ENCODE results near the gene BACE1. TPM values are rescaled to one million over a fixed set of nuclear protein-coding genes. Genes with fewer than 3 reads are reported as not detected.

The BACE1 gene
- polyA plus RNA-seq, 1 donor from 2014 or later, result 21.0 TPM

GRCh38 chr11:117300283-117300663 lies 15.8 kb downstream of the BACE1 start:
- H3K4me3 ChIP-seq (ENCODE audit: low read length), result no peak overlapping the region
- no peak overlapping the region for H3K27ac ChIP-seq (ENCODE audit: low read length)
- H3K4me2 ChIP-seq (ENCODE audit: low read length), result no peak overlapping the region
- H3K27me3 ChIP-seq (ENCODE audit: insufficient read depth, low read depth, low read length), result no peaks in the 10 kb centered on the region
- H3K9me3 ChIP-seq (ENCODE audit: low read length), result no peaks in the 10 kb centered on the region
- no peaks in the 10 kb centered on the region for H3F3A ChIP-seq (ENCODE audit: insufficient read depth, low read length, poor library complexity, severe bottlenecking)
- no peaks in the 10 kb centered on the region for H3K79me2 ChIP-seq (replicated peaks; ENCODE audit: insufficient read depth, low read length)
- H3K9me2 ChIP-seq (ENCODE audit: insufficient read depth, low read length), result no peaks in the 10 kb centered on the region
- TF ChIP-seq RAD21 (conservative IDR thresholded peaks at IDR 0.05) (no peak), REST (IDR thresholded peaks at IDR 0.05; ENCODE audit: borderline replicate concordance) (no peak), SMC3 (conservative IDR thresholded peaks at IDR 0.05; ENCODE audit: poor library complexity) (no peak), MXI1 (conservative IDR thresholded peaks at IDR 0.05; ENCODE audit: poor library complexity, severe bottlenecking) (no peak)
- no peaks in the 10 kb centered on the region for H4K20me1 ChIP-seq (ENCODE audit: insufficient read depth)
- no peaks in the 10 kb centered on the region for H3K36me3 ChIP-seq (ENCODE audit: insufficient read depth, low read length)
- H3K9ac ChIP-seq (ENCODE audit: low read length), result no peak overlapping the region
- H2AFZ ChIP-seq (ENCODE audit: low read depth, low read length), result no peak overlapping the region

GRCh38 chr11:117299351-117300282 lies 16.4 kb downstream of the BACE1 start:
- Histone ChIP-seq H2AFZ (ENCODE audit: low read depth, low read length) (no peak overlapping the region), H3K9me2 (ENCODE audit: insufficient read depth, low read length) (no peaks in the 10 kb centered on the region), H3K27ac (ENCODE audit: low read length) (no peak overlapping the region), H3K4me2 (ENCODE audit: low read length) (no peak overlapping the region), H3K4me3 (ENCODE audit: low read length) (no peak overlapping the region), H3K9ac (ENCODE audit: low read length) (no peak overlapping the region), H3K36me3 (ENCODE audit: insufficient read depth, low read length) (no peaks in the 10 kb centered on the region), H3K79me2 (replicated peaks; ENCODE audit: insufficient read depth, low read length) (no peaks in the 10 kb centered on the region), H3K9me3 (ENCODE audit: low read length) (no peaks in the 10 kb centered on the region), H3F3A (ENCODE audit: insufficient read depth, low read length, poor library complexity, severe bottlenecking) (no peaks in the 10 kb centered on the region), H3K27me3 (ENCODE audit: insufficient read depth, low read depth, low read length) (no peaks in the 10 kb centered on the region), H4K20me1 (ENCODE audit: insufficient read depth) (no peaks in the 10 kb centered on the region)
- no peak for TF ChIP-seq EZH2 (IDR thresholded peaks at IDR 0.05; ENCODE audit: borderline replicate concordance, insufficient read depth, low read length, poor library complexity, severe bottlenecking)
- TF ChIP-seq REST (IDR thresholded peaks at IDR 0.05; ENCODE audit: borderline replicate concordance), result no peak
- no peak for TF ChIP-seq TAF1 (IDR thresholded peaks at IDR 0.05; ENCODE audit: low read depth)
- TF ChIP-seq EP300 (conservative IDR thresholded peaks at IDR 0.05; ENCODE audit: poor library complexity, severe bottlenecking), result no peak
- TF ChIP-seq MXI1 (conservative IDR thresholded peaks at IDR 0.05; ENCODE audit: poor library complexity, severe bottlenecking), result no peak
- TF ChIP-seq POLR2AphosphoS5 (IDR thresholded peaks at IDR 0.05), result no peak
- TF ChIP-seq CTCF (IDR thresholded peaks at IDR 0.05; ENCODE audit: poor library complexity, severe bottlenecking), result no peak
- TF ChIP-seq RAD21 (conservative IDR thresholded peaks at IDR 0.05), result no peak
- no peak for TF ChIP-seq SMC3 (conservative IDR thresholded peaks at IDR 0.05; ENCODE audit: poor library complexity)

Measured in neural cell (in vitro differentiated cells).